Muscle of leg (tissue), 11 donors: ENCODE data around the gene SALL3. TPM values are rescaled to one million over a fixed set of nuclear protein-coding genes. Genes with fewer than 3 reads are reported as not detected.
"Not testable (repeated sequence)": the region's sequence is repeated elsewhere in the genome, so short reads cannot be mapped to it uniquely, and the experiment has no call there.

Source experiments
- DNase-seq: peaks from one replicate; pipeline ENCODE4 v3.0.0; 2013
- H3K27ac ChIP-seq: one replicate; pipeline ENCODE4 v1.5.1; 2013; ENCODE audit warnings: mild to moderate bottlenecking, low read length, control low read depth
- H3K27me3 ChIP-seq: one replicate; pipeline ENCODE4 v1.6.1; 2013; ENCODE audit warnings: low read length; ENCODE audit not compliant: control insufficient read depth, insufficient read depth
- H3K36me3 ChIP-seq: one replicate; pipeline ENCODE4 v1.6.1; 2013; ENCODE audit warnings: low read length; ENCODE audit not compliant: control insufficient read depth, insufficient read depth
- H3K4me1 ChIP-seq: one replicate; pipeline ENCODE4 v1.6.1; 2013; ENCODE audit warnings: low read length; ENCODE audit not compliant: control insufficient read depth, insufficient read depth
- H3K4me3 ChIP-seq: one replicate; pipeline ENCODE4 v1.5.1; 2013; ENCODE audit warnings: low read length, control low read depth
- H3K9me3 ChIP-seq: replicated peaks from 2 replicates; pipeline ENCODE4 v1.6.1; 2013; ENCODE audit warnings: low read depth, low read length; ENCODE audit not compliant: control insufficient read depth
- WGBS: methylation state at CpG from one replicate; pipeline ENCODE4 v1.1.5; 2013; ENCODE audit warnings: missing lambda C conversion rate; ENCODE audit not compliant: insufficient coverage; 5-methylcytosine and 5-hydroxymethylcytosine counted together
- polyA plus RNA-seq, 8 donors: library from polyadenylated mRNA; unstranded; fragments of 120-200 nt; gene quantifications; one replicate each; pipeline versions ENCODE4 v1.2.1 to v1.2.3, GENCODE V29; 2013; ENCODE audit warnings: inconsistent platforms in 1 of 8, low replicate concordance in 1 of 8; ENCODE audit not compliant: insufficient read length in 8 of 8, insufficient read depth in 1 of 8
- total RNA-seq: library from RNA; stranded (reverse); fragments of 120-200 nt; gene quantifications from one replicate; pipeline ENCODE4 v1.2.4, GENCODE V29; 2013

SALL3 gene
- total and polyA plus RNA-seq, 9 donors = 0.07 to 0.09 TPM; not detected in 7

DNA sequence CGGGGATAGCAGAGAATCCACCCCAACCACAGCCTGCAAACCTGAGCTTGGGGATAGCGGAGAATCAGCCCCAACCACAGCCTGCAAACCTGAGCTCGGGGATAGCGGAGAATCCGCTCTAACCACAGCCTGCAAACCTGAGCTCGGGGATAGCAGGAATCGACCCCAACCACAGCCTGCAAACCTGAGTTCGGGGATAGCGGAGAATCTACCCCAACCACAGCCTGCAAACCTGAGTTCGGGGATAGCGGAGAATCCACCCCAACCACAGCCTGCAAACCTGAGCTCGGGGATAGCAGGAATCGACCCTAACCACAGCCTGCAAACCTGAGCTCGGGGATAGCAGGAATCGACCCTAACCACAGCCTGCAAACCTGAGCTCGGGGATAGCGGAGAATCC, 37.4 kb upstream of the SALL3 start:
- not testable (repeated sequence) for H3K4me1 ChIP-seq, DNase-seq, H3K27ac ChIP-seq, H3K4me3 ChIP-seq, H3K36me3 ChIP-seq, H3K9me3 ChIP-seq, H3K27me3 ChIP-seq
- 89% methylated on average over 16 of the region's 17 CpGs for whole genome bisulfite sequencing

DNA sequence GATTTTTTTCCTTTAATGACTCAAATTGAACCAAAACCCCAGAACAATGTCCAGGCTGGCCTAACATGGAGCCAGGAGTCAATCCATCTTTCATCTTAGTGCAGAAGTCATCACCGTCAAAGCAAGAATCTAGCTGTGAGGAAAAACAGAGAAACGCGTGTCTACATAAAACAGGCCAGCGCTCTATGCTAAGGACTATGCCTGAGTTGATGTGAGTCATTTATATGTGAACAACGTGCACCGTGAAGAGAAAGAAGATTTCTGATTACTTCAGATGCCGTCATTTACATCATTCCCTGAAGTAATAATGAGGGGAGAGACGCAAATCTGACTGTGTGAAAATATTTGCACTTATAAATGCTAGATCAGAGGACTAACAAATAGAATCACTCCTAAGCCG, 34.0 kb upstream of the SALL3 start:
- H3K27me3 ChIP-seq = peaks cover 6% of the 10 kb centered on the region
- H3K4me3 ChIP-seq = no peak overlapping the region
- no peak for DNase-seq
- no peak overlapping the region for H3K27ac ChIP-seq
- H3K4me1 ChIP-seq = no peaks in the 10 kb centered on the region
- no peaks in the 10 kb centered on the region for H3K9me3 ChIP-seq
- H3K36me3 ChIP-seq = no peaks in the 10 kb centered on the region
- WGBS = 90% methylated on average over 2 of the region's 9 CpGs

DNA sequence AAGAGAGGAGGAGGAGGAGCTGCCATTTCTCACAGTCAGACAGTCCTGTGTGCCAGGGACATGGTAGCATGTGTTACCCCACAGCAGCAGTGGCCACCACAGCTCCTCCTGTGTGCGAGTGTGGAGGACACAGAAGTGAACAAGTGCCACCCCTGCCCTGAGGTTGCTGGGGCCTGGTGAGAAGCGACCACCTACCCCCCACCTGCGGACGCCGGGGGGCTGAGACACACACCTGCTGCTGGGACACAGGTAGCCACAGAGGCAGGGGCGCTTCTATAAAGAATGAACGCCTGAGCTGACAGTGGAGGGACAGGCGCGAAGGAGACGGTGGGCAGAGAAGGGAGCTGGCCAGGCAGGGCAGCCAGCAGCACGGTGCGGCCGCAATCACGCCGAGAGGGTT, 32.3 kb upstream of the SALL3 start:
- H3K36me3 ChIP-seq = no peaks in the 10 kb centered on the region
- WGBS = 93% methylated on average over 14 of the region's 15 CpGs
- H3K27me3 ChIP-seq = peaks cover 6% of the 10 kb centered on the region
- no peaks in the 10 kb centered on the region for H3K9me3 ChIP-seq
- DNase-seq = no peak
- no peak overlapping the region for H3K27ac ChIP-seq
- H3K4me1 ChIP-seq = no peaks in the 10 kb centered on the region
- no peak overlapping the region for H3K4me3 ChIP-seq

DNA sequence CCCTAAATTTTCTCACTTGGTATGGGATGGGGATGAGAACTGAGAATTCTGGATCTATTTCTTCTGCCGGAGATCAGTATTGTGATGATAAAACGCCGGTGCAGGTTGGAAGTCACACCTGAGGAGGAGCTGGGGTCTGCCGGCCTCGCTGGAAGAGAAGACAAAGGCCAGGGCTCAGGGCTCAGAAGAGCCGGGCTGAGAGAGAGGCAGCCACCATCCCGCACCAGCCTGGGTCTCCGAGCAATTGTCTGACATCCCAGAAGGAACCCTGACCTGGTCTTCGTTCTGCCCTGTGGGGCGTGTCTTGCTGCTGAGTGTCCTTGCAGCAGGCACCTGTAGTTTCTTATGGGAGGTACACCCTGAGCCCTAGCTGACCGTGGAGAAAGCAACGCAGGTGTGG, 31.4 kb upstream of the SALL3 start:
- no peak for DNase-seq
- Histone ChIP-seq H3K27ac (no peak overlapping the region), H3K4me3 (no peak overlapping the region), H3K9me3 (no peaks in the 10 kb centered on the region), H3K4me1 (no peaks in the 10 kb centered on the region), H3K36me3 (no peaks in the 10 kb centered on the region), H3K27me3 (peaks cover 6% of the 10 kb centered on the region)
- 55% methylated on average over 12 of the region's 12 CpGs for WGBS

DNA sequence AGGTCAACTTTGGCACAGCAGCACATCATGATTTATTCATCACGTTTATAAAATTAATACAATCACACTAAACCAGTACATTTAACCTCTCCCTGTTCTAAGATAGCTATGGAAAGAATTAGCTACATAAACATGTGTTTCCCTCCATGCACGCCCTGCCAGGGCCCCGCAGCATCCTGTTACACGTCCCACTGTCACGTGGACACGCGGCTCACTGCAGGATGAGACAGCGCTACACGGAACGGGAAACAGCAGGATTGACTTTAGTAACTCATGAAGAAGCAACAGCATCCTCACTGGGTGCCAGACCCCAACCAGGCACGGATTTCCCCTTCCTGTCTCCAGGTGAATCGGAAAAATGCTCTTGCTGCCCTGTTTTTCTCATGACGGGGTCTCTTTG, 30.9 kb upstream of the SALL3 start:
- H3K4me1 ChIP-seq = no peaks in the 10 kb centered on the region
- no peak overlapping the region for H3K27ac ChIP-seq
- WGBS = 50% methylated on average over 10 of the region's 13 CpGs
- no peaks in the 10 kb centered on the region for H3K9me3 ChIP-seq
- no peak overlapping the region for H3K4me3 ChIP-seq
- no peaks in the 10 kb centered on the region for H3K36me3 ChIP-seq
- peaks cover 6% of the 10 kb centered on the region for H3K27me3 ChIP-seq
- DNase-seq = no peak

DNA sequence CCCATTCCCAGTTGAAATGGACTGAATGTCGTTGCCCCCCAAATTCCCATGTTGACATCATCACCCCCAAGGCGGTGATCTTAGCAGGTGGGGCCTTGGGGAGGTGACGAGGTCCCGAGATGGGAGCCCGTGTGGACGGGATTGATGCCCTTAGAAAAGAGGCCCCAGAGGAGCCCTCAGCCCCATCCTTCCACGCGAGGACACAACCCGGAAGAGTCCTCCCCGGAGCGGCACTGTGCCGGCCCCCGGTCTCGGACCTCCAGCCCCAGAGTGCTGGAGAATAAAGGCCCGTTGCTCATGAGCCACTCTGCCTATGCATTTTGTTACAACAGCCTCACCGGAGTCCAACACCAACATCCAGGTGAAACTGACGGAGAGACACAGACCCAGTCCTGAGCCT, 30.4 kb upstream of the SALL3 start:
- peaks cover 6% of the 10 kb centered on the region for H3K27me3 ChIP-seq
- no peak overlapping the region for H3K27ac ChIP-seq
- no peaks in the 10 kb centered on the region for H3K36me3 ChIP-seq
- no peak overlapping the region for H3K4me3 ChIP-seq
- no peak for DNase-seq
- 90% methylated on average over 12 of the region's 17 CpGs for WGBS
- no peaks in the 10 kb centered on the region for H3K9me3 ChIP-seq
- no peaks in the 10 kb centered on the region for H3K4me1 ChIP-seq

DNA sequence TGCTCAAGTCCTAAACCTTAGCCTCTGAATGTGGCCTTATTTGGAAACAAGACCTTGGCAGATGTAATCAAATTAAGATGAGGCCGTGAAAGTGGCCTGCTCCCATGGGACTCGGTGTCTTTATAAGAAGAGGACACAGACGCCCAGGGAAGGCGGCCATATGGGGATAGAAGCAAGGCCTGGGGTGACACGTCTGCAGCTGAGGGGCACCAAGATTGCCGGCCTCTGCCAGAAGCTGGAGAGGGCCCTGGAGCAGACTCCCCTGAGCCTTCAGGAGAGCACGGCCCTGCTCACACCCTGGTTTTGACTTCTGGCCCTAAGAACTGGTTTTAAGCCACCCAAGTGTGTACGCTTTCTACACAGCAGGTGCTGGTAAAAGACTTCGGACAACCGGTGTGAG, 29.2 kb upstream of the SALL3 start:
- H3K27ac ChIP-seq = no peak overlapping the region
- no peak for DNase-seq
- no peaks in the 10 kb centered on the region for H3K9me3 ChIP-seq
- H3K4me3 ChIP-seq = no peak overlapping the region
- H3K4me1 ChIP-seq = no peaks in the 10 kb centered on the region
- H3K36me3 ChIP-seq = no peaks in the 10 kb centered on the region
- 68% methylated on average over 10 of the region's 10 CpGs for WGBS
- H3K27me3 ChIP-seq = peaks cover 7% of the 10 kb centered on the region

DNA sequence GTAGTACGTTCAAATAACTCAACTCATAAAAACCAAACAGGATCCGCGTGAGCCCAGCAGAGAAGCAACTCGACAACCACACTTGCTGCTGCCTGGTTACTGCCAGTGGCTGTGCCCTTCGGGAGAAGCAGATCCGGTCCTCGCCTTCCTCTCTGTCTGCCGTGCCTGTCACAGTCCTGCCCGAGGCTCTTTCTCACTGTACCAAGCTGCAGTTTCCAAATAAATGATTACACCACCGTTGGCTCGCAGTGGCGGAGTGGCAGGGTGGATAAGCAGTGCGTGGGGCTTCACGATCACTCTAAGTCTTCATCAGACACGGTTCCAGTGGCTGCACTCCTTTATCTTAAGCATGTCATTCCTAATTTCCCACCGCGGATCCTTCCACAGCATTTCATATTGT, 26.1 kb upstream of the SALL3 start:
- Histone ChIP-seq H3K9me3 (no peaks in the 10 kb centered on the region), H3K4me1 (no peaks in the 10 kb centered on the region)

DNA sequence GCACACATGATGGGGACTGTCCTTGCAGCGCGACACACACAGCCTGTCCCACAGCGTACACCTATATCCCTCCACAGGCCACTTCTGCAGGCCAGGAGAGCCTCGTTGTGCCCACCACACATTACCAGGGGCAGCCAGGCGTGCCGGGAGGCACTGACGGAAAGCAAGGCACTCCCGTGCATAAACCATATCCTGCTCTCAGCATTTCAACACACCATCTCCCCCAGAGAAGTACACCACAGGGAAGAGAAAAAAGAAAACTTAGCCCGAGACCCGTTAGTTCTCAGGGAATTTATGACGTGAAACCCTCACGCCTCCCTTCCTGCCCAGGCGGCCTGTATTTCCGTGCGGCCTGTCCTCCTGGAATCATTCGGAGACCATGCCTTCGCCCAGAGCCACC, 24.6 kb upstream of the SALL3 start:
- H3K27ac ChIP-seq = no peak overlapping the region
- no peak for DNase-seq
- H3K4me1 ChIP-seq = no peaks in the 10 kb centered on the region
- 55% methylated on average over 17 of the region's 17 CpGs for WGBS
- no peaks in the 10 kb centered on the region for H3K36me3 ChIP-seq
- peaks cover 6% of the 10 kb centered on the region for H3K27me3 ChIP-seq
- H3K4me3 ChIP-seq = no peak overlapping the region
- H3K9me3 ChIP-seq = no peaks in the 10 kb centered on the region

More for the DNA sequence above, 26.1 kb upstream of the SALL3 start:
- WGBS = 75% methylated on average over 14 of the region's 17 CpGs
- DNase-seq = no peak
- Histone ChIP-seq H3K27ac (no peak overlapping the region), H3K36me3 (no peaks in the 10 kb centered on the region), H3K27me3 (peaks cover 6% of the 10 kb centered on the region), H3K4me3 (no peak overlapping the region)

DNA sequence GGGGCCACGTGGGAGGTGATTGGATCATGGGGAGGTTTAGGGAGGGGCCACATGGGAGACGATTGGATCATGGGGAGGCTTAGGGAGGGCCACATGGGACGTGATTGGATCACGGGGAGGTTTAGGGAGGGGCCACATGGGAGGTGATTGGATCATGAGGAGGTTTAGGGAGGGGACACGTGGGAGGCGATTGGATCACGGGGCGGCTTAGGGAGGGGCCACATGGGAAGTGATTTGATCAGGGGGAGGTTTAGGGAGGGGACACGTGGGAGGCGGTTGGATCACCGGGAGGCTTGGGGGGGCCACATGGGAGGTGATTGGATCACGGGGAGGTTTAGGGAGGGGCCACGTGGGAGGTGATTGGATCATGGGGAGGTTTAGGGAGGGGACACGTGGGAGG, 22.5 kb upstream of the SALL3 start:
- Histone ChIP-seq H3K4me3 (no peak overlapping the region), H3K4me1 (no peaks in the 10 kb centered on the region), H3K27me3 (peaks cover 6% of the 10 kb centered on the region), H3K9me3 (no peaks in the 10 kb centered on the region), H3K36me3 (no peaks in the 10 kb centered on the region), H3K27ac (no peak overlapping the region)
- no peak for DNase-seq
- 96% methylated on average over 14 of the region's 14 CpGs for WGBS

DNA sequence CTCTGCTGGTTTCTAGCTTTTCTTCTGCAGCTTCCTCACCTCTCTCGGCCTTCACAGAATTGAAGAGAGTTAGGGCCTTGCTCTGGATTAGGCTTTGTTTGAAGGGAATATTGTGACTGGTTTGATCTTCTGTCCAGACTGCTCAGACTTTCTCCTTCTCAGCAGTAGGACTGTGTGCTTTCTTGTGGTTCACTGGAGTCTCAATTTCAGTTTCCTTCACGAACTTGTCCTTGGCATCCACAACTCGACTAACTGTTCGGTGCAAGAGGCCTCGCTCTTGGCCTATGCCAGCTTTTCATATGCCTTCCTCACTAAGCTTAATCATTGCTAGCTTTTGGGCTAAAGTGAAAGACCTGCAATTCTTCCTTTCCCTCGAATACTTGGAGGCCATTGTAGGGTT, 18.9 kb upstream of the SALL3 start:
- H3K27ac ChIP-seq = no peak overlapping the region
- no peak overlapping the region for H3K4me3 ChIP-seq
- 91% methylated on average over 4 of the region's 6 CpGs for WGBS
- peaks cover 12% of the 10 kb centered on the region for H3K27me3 ChIP-seq
- H3K9me3 ChIP-seq = no peaks in the 10 kb centered on the region
- H3K36me3 ChIP-seq = no peaks in the 10 kb centered on the region
- H3K4me1 ChIP-seq = no peaks in the 10 kb centered on the region
- no peak for DNase-seq
